Stimulated activated CD8-positive, alpha-beta memory T cell treated with anti-CD3 and anti-CD28 coated beads, Interleukin-15, amount 100 ng/mL, for 4 hours (primary cell): Measurements from ENCODE around the gene MBTPS1.

Experiments used
- DNase-seq, 2 donors: peaks; one replicate each; pipeline ENCODE4 v3.0.0-alpha.2; 2020; ENCODE audit warnings: low read depth in 2 of 2

The MBTPS1 gene

GRCh38 chr16:84116720-84117493 is at the start of gene MBTPS1:
Gene MBTPS1, minus strand, starts transcription at chr16:84116942. Its CDS starts 15,159 bp downstream, at chr16:84101783.
- DNase-seq = peak; percentile 94 to 98

- DNase-seq = no peak
These were observed 49.0 kb upstream of the MBTPS1 start for GRCh38 chr16:84165746-84166145.

GRCh38 chr16:84161801-84162200 is 45.1 kb upstream of the MBTPS1 start:
- no peak for DNase-seq

- DNase-seq = no peak
These were observed 44.3 kb upstream of the MBTPS1 start for GRCh38 chr16:84161037-84161436.

GRCh38 chr16:84159800-84160199 is 43.1 kb upstream of the MBTPS1 start:
- no peak for DNase-seq

- no peak for DNase-seq
These were observed 42.3 kb upstream of the MBTPS1 start for GRCh38 chr16:84159007-84159406.

- DNase-seq = no peak
These were observed 39.6 kb upstream of the MBTPS1 start for GRCh38 chr16:84156342-84156784.

- DNase-seq = no peak
These were observed 39.0 kb upstream of the MBTPS1 start for GRCh38 chr16:84155771-84156170.

- DNase-seq = no peak
These were observed 38.5 kb upstream of the MBTPS1 start for GRCh38 chr16:84155226-84155625.

GRCh38 chr16:84153660-84154214 is 37.0 kb upstream of the MBTPS1 start:
- DNase-seq = no peak

GRCh38 chr16:84150926-84151325 is 34.2 kb upstream of the MBTPS1 start:
- no peak for DNase-seq

- DNase-seq = peak; percentile 85 to 88
These were observed 28.3 kb upstream of the MBTPS1 start, which contains the start of the genes DNAAF1 and HSDL1 for GRCh38 chr16:84144859-84145639. Gene DNAAF1, plus strand, starts transcription at chr16:84145308. Its CDS starts 133 bp downstream, at chr16:84145441. Gene HSDL1, minus strand, starts transcription at chr16:84145177. Its CDS starts 13,856 bp downstream, at chr16:84131321.

- DNase-seq = peak in 1 of 2 donors; percentile 7
These were observed 27.6 kb upstream of the MBTPS1 start for GRCh38 chr16:84144209-84144858.

- DNase-seq = no peak
These were observed 27.1 kb upstream of the MBTPS1 start for GRCh38 chr16:84143784-84144199.

- no peak for DNase-seq
These were observed 26.3 kb upstream of the MBTPS1 start for GRCh38 chr16:84143081-84143480.

GRCh38 chr16:84141143-84141670 is 24.5 kb upstream of the MBTPS1 start:
- DNase-seq = no peak

- no peak for DNase-seq
These were observed 23.0 kb upstream of the MBTPS1 start for GRCh38 chr16:84139628-84140258.

GRCh38 chr16:84138824-84139627 is 22.3 kb upstream of the MBTPS1 start:
- DNase-seq = no peak

GRCh38 chr16:84138500-84138823 is 21.7 kb upstream of the MBTPS1 start:
- no peak for DNase-seq

GRCh38 chr16:84137769-84138357 is 21.1 kb upstream of the MBTPS1 start:
- DNase-seq = no peak
